Measurements from ENCODE around the gene BLOC1S1.

GRCh38 chr12:55693323-55694187 lies 22.3 kb upstream of the BLOC1S1 start:
- TF ChIP-seq, protein P1, sequence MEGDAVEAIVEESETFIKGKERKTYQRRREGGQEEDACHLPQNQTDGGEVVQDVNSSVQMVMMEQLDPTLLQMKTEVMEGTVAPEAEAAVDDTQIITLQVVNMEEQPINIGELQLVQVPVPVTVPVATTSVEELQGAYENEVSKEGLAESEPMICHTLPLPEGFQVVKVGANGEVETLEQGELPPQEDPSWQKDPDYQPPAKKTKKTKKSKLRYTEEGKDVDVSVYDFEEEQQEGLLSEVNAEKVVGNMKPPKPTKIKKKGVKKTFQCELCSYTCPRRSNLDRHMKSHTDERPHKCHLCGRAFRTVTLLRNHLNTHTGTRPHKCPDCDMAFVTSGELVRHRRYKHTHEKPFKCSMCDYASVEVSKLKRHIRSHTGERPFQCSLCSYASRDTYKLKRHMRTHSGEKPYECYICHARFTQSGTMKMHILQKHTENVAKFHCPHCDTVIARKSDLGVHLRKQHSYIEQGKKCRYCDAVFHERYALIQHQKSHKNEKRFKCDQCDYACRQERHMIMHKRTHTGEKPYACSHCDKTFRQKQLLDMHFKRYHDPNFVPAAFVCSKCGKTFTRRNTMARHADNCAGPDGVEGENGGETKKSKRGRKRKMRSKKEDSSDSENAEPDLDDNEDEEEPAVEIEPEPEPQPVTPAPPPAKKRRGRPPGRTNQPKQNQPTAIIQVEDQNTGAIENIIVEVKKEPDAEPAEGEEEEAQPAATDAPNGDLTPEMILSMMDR (IDR thresholded peaks at IDR 0.05; ENCODE audit: insufficient read depth, low read depth, low read length), result no peak
- no peak for TF ChIP-seq EZH2 (IDR thresholded peaks at IDR 0.05; ENCODE audit: insufficient read depth, low read length)
